ENCODE results near the gene GRIFIN. TPM values are rescaled to one million over a fixed set of nuclear protein-coding genes. Genes with fewer than 3 reads are reported as not detected.

GRIFIN gene
- total RNA-seq, 5 donors from 2014 or later (not counting 1 experiment from before 2014, with no cell fraction given): not detected

DNA sequence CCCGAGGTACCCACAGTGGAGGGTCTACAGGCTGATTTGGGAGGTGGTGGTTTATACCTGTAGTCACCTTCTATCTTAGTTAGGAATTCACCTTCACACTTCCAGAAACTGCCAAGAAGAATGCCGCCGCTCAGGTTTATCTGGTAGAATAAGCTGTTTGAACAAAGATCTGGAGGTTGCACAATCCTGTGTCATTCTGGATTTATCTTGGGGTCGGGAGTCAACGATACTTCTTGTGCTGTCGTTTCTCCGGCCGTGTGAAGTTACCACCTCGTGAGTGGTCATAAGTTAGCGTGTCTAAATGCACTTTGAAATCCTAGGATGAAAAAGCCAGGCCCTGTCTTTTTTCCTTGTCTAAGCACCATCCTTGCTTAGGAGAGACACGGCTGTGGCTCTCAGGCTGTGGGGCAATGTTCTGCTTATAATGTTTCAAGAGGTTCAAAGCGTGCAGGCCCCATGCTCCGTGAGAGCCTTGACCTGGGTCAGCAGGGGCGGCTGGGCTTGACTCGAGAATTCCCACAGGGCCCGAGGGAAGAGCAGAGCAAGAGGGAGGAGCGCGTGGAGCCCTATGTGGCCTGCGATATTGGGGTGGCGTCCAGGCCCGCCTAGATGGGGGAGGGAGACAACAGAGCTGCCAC is 35.5 kb downstream of the GRIFIN start:
- DNase-seq (no peak), ATAC-seq (replicated peaks in 1 of 4) (no peak)
- ChIA-PET CTCF (no interaction called here), POLR2A (no interaction called here)
- Mint-ChIP-seq H3K4me1 (peaks cover 0 to 16% (median 3%) of the 10 kb centered on the region in 3 donors), H3K9me3 (no peaks in the 10 kb centered on the region), H3K36me3 (peaks cover 32% of the 10 kb centered on the region), H3K27ac (no peak overlapping the region), H3K27me3 (no peaks in the 10 kb centered on the region), H3K4me3 (no peak overlapping the region)
- Histone ChIP-seq H3K9me3 (no peaks in the 10 kb centered on the region), H3K36me3 (ENCODE audit: control insufficient read depth in 2 of 2, extremely low read depth in 1 of 2, insufficient read depth in 1 of 2, low read length in 1 of 2) (peaks cover 2 to 25% of the 10 kb centered on the region in 2 donors), H3K27ac (ENCODE audit: low read length) (no peak overlapping the region), H3K4me3 (ENCODE audit: control insufficient read depth in 1 of 2, extremely low read depth in 1 of 2, low read length in 1 of 2) (no peak overlapping the region), H3K27me3 (replicated peaks in 1 of 2; ENCODE audit: control insufficient read depth in 2 of 2, extremely low read depth in 1 of 2, insufficient read depth in 2 of 2, low read length in 1 of 2) (no peaks in the 10 kb centered on the region), H3K4me1 (ENCODE audit: control insufficient read depth in 1 of 2, extremely low read depth in 1 of 2, insufficient read depth in 2 of 2, low read length in 2 of 2) (peaks cover 0 to 17% of the 10 kb centered on the region in 2 experiments)
- 96% methylated on average over 17 of the region's 21 CpGs for WGBS (ENCODE audit: insufficient coverage)

DNA sequence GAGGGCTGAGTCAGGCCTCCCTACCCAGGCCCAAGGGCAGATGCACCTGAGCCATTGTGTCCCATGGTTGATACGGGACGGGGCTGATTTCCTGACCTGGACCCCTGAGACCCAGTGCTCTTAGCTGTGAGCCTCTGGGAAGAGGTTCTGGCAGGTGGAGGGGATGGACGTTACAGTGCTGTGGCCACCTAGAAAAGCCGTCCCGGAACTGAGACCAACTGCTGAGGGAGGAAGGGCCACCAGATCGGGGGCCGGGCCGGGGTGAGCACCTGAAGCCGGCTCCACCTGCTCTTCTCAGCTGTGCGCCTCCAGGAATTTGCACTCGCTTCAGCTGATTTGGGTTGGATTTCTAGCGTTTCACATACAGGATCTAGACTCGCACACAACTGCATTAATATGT is 37.4 kb downstream of the GRIFIN start:
- Histone ChIP-seq H3K27ac (ENCODE audit: low read length) (no peak overlapping the region), H3K4me3 (ENCODE audit: control insufficient read depth in 1 of 2, extremely low read depth in 1 of 2, low read length in 1 of 2) (no peak overlapping the region), H3K36me3 (ENCODE audit: control insufficient read depth in 2 of 2, extremely low read depth in 1 of 2, insufficient read depth in 1 of 2, low read length in 1 of 2) (peaks cover 10 to 41% of the 10 kb centered on the region in 2 donors), H3K27me3 (replicated peaks in 1 of 2; ENCODE audit: control insufficient read depth in 2 of 2, extremely low read depth in 1 of 2, insufficient read depth in 2 of 2, low read length in 1 of 2) (no peaks in the 10 kb centered on the region), H3K4me1 (ENCODE audit: control insufficient read depth in 1 of 2, extremely low read depth in 1 of 2, insufficient read depth in 2 of 2, low read length in 2 of 2) (peaks cover 0 to 20% of the 10 kb centered on the region in 2 experiments), H3K9me3 (no peaks in the 10 kb centered on the region)
- Mint-ChIP-seq H3K4me3 (no peak overlapping the region), H3K36me3 (peaks cover 45% of the 10 kb centered on the region), H3K27me3 (no peaks in the 10 kb centered on the region), H3K4me1 (peaks cover 0 to 16% (median 3%) of the 10 kb centered on the region in 3 donors), H3K27ac (no peak overlapping the region), H3K9me3 (no peaks in the 10 kb centered on the region)
- POLR2A ChIA-PET: no interaction called here
- WGBS (ENCODE audit: insufficient coverage): 97% methylated on average over 9 of the region's 13 CpGs
- CTCF ChIA-PET: no interaction called here
- DNase-seq: no peak
- no peak for ATAC-seq (replicated peaks in 1 of 4)

GRCh38 chr7:2438186-2438585 is 38.0 kb downstream of the GRIFIN start:
- Histone ChIP-seq H3K27ac (ENCODE audit: low read length) (no peak overlapping the region), H3K36me3 (ENCODE audit: control insufficient read depth in 2 of 2, extremely low read depth in 1 of 2, insufficient read depth in 1 of 2, low read length in 1 of 2) (peaks cover 13 to 45% of the 10 kb centered on the region in 2 donors), H3K4me3 (ENCODE audit: control insufficient read depth in 1 of 2, extremely low read depth in 1 of 2, low read length in 1 of 2) (no peak overlapping the region), H3K27me3 (replicated peaks in 1 of 2; ENCODE audit: control insufficient read depth in 2 of 2, extremely low read depth in 1 of 2, insufficient read depth in 2 of 2, low read length in 1 of 2) (no peaks in the 10 kb centered on the region), H3K4me1 (ENCODE audit: control insufficient read depth in 1 of 2, extremely low read depth in 1 of 2, insufficient read depth in 2 of 2, low read length in 2 of 2) (peaks cover 0 to 20% of the 10 kb centered on the region in 2 experiments), H3K9me3 (no peaks in the 10 kb centered on the region)
- CTCF ChIA-PET: no interaction called here
- peaks cover 50% of the 10 kb centered on the region for H3K36me3 Mint-ChIP-seq
- DNase-seq (no peak), ATAC-seq (replicated peaks in 1 of 4) (no peak)
- H3K4me1 Mint-ChIP-seq: peaks cover 0 to 16% (median 3%) of the 10 kb centered on the region in 3 donors
- H3K9me3 Mint-ChIP-seq: no peaks in the 10 kb centered on the region
- no peak overlapping the region for H3K27ac Mint-ChIP-seq
- WGBS (ENCODE audit: insufficient coverage): 95% methylated on average over 3 of the region's 7 CpGs
- no peak overlapping the region for H3K4me3 Mint-ChIP-seq
- H3K27me3 Mint-ChIP-seq: no peaks in the 10 kb centered on the region
- POLR2A ChIA-PET: no interaction called here

DNA sequence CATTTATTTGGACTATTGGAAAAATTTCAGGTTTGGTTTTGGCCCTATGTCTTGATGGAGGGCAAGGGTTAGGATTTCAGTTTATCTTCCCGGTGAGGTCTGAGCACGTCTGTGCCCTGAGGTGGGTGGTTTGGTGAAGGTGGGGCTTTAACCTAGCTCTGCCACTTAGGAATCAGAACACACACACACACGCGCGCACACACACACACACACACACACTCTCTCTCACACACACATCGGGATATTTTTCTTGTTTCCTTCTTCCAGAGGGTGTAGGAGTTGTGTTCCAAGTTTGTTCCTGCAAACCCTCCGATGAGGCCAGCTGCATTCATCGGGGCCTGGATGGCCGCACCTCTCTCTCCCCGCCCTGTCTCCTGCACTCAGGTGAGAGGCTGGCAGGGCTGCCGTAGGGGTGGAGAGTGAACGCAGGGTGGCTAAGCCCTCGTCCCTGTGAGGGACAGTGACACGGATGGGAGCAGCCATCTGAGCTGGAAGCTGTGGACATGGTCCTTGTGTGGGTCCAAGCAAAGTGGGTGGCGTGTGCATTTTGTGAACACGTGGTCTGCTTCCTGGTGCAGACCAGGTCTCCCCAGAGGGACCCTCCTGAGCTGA is 38.6 kb downstream of the GRIFIN start:
- CTCF ChIA-PET: no interaction called here
- no peak for ATAC-seq (replicated peaks in 1 of 4)
- Histone ChIP-seq H3K27ac (ENCODE audit: low read length) (no peak overlapping the region), H3K4me3 (ENCODE audit: control insufficient read depth in 1 of 2, extremely low read depth in 1 of 2, low read length in 1 of 2) (no peak overlapping the region), H3K9me3 (no peaks in the 10 kb centered on the region), H3K36me3 (ENCODE audit: control insufficient read depth in 2 of 2, extremely low read depth in 1 of 2, insufficient read depth in 1 of 2, low read length in 1 of 2) (peaks cover 18 to 49% of the 10 kb centered on the region in 2 donors), H3K4me1 (ENCODE audit: control insufficient read depth in 1 of 2, extremely low read depth in 1 of 2, insufficient read depth in 2 of 2, low read length in 2 of 2) (peaks cover 0 to 20% of the 10 kb centered on the region in 2 experiments), H3K27me3 (replicated peaks in 1 of 2; ENCODE audit: control insufficient read depth in 2 of 2, extremely low read depth in 1 of 2, insufficient read depth in 2 of 2, low read length in 1 of 2) (no peaks in the 10 kb centered on the region)
- peaks cover 0 to 16% (median 3%) of the 10 kb centered on the region in 3 donors for H3K4me1 Mint-ChIP-seq
- POLR2A ChIA-PET: no interaction called here
- 93% methylated on average over 10 of the region's 16 CpGs for WGBS (ENCODE audit: insufficient coverage)
- H3K27me3 Mint-ChIP-seq: no peaks in the 10 kb centered on the region
- DNase-seq: no peak
- no peaks in the 10 kb centered on the region for H3K9me3 Mint-ChIP-seq
- peaks cover 50% of the 10 kb centered on the region for H3K36me3 Mint-ChIP-seq
- no peak overlapping the region for H3K4me3 Mint-ChIP-seq
- no peak overlapping the region for H3K27ac Mint-ChIP-seq

DNA sequence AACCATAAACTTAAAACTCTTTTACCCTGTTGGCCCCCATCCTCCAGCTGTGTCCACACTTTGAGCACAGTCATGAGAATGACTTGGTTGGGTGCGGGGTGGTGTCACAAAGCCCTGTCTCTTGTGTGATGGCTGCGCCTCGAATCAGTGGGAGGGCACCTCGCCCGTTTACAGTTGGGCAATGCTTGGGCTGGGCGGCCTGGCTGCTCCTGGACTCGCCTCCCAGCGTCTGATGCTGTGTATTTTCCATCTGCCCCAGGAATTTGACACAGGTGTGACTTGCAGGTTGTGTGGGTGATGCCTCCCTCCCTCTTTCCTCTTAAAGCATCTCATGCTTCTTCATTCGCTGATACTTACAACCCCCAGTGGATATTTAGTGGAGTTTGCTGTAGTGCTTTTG is 39.1 kb downstream of the GRIFIN start:
- no peaks in the 10 kb centered on the region for H3K27me3 Mint-ChIP-seq
- H3K9me3 Mint-ChIP-seq: no peaks in the 10 kb centered on the region
- Histone ChIP-seq H3K4me1 (ENCODE audit: control insufficient read depth in 1 of 2, extremely low read depth in 1 of 2, insufficient read depth in 2 of 2, low read length in 2 of 2) (peaks cover 0 to 24% of the 10 kb centered on the region in 2 experiments), H3K27me3 (replicated peaks in 1 of 2; ENCODE audit: control insufficient read depth in 2 of 2, extremely low read depth in 1 of 2, insufficient read depth in 2 of 2, low read length in 1 of 2) (no peaks in the 10 kb centered on the region), H3K27ac (ENCODE audit: low read length) (no peak overlapping the region), H3K9me3 (no peaks in the 10 kb centered on the region), H3K36me3 (ENCODE audit: control insufficient read depth in 2 of 2, extremely low read depth in 1 of 2, insufficient read depth in 1 of 2, low read length in 1 of 2) (peaks cover 18 to 54% of the 10 kb centered on the region in 2 donors), H3K4me3 (ENCODE audit: control insufficient read depth in 1 of 2, extremely low read depth in 1 of 2, low read length in 1 of 2) (no peak overlapping the region)
- CTCF ChIA-PET: no interaction called here
- WGBS (ENCODE audit: insufficient coverage): 90% methylated on average over 5 of the region's 9 CpGs
- no peak for DNase-seq
- ATAC-seq (replicated peaks in 1 of 4): no peak
- H3K4me1 Mint-ChIP-seq: peaks cover 0 to 16% (median 3%) of the 10 kb centered on the region in 3 donors
- no peak overlapping the region for H3K27ac Mint-ChIP-seq
- POLR2A ChIA-PET: no interaction called here
- no peak overlapping the region for H3K4me3 Mint-ChIP-seq
- peaks cover 50% of the 10 kb centered on the region for H3K36me3 Mint-ChIP-seq

GRCh38 chr7:2436341-2437104 is 39.7 kb downstream of the GRIFIN start:
- H3K36me3 Mint-ChIP-seq: peaks cover 50% of the 10 kb centered on the region

More at GRCh38 chr7:2436341-2437104, 39.7 kb downstream of the GRIFIN start:
- H3K9me3 Mint-ChIP-seq: no peaks in the 10 kb centered on the region
- no peaks in the 10 kb centered on the region for H3K9me3 ChIP-seq
- ATAC-seq (replicated peaks in 1 of 4): no peak
- no peak for DNase-seq
- no peak overlapping the region for H3K4me3 Mint-ChIP-seq
- no peak overlapping the region for H3K27ac Mint-ChIP-seq
- WGBS (ENCODE audit: insufficient coverage): 96% methylated on average over 16 of the region's 25 CpGs
- POLR2A ChIA-PET: no interaction called here
- H3K27me3 Mint-ChIP-seq: no peaks in the 10 kb centered on the region
- H3K27ac ChIP-seq (ENCODE audit: low read length): no peak overlapping the region
- H3K4me1 ChIP-seq (ENCODE audit: control insufficient read depth in 1 of 2, extremely low read depth in 1 of 2, insufficient read depth in 2 of 2, low read length in 2 of 2): peaks cover 0 to 29% of the 10 kb centered on the region in 2 experiments
- H3K4me1 Mint-ChIP-seq: peaks cover 0 to 15% (median 3%) of the 10 kb centered on the region in 3 donors
- CTCF ChIA-PET: no interaction called here
- no peak overlapping the region for H3K4me3 ChIP-seq (ENCODE audit: control insufficient read depth in 1 of 2, extremely low read depth in 1 of 2, low read length in 1 of 2)
- no peaks in the 10 kb centered on the region for H3K27me3 ChIP-seq (replicated peaks in 1 of 2; ENCODE audit: control insufficient read depth in 2 of 2, extremely low read depth in 1 of 2, insufficient read depth in 2 of 2, low read length in 1 of 2)
- peaks cover 18 to 55% of the 10 kb centered on the region in 2 donors for H3K36me3 ChIP-seq (ENCODE audit: control insufficient read depth in 2 of 2, extremely low read depth in 1 of 2, insufficient read depth in 1 of 2, low read length in 1 of 2)

Measured in T-cell (primary cell).